Fibroblast of skin of left biceps (primary cell): ENCODE data around the gene SLC35F1.
"Not testable (repeated sequence)": the region's sequence is repeated elsewhere in the genome, so short reads cannot be mapped to it uniquely, and the experiment has no call there.

Experiments
- DNase-seq, 2 experiments: peaks; one replicate each; pipeline ENCODE4 v3.0.0-alpha.2; 2013; ENCODE audit warnings: low read depth in 2 of 2

Gene SLC35F1

DNA sequence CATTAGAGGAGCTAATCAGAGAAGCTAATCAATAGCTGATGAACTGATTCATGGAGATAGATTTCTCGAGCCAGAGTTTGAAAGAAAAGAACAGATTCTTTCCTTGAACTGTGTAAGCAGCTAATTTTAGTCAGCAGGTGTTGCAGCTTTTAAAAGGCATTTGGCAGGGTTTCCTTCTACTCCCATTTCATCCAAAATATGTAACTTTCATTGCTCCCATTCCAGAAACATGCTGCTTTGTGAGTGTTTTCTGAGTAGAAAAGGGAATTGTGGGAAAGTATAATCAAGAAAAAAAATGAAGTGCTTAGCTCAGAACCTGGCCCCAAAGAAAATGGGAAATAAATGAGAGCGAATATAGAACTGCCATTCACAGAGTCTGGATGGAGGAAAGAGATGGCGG, 20.8 kb downstream of the SLC35F1 start:
- DNase-seq = no peak

- no peak for DNase-seq
Observed at GRCh38 chr6:117928833-117929232, 21.8 kb downstream of the SLC35F1 start.

DNA sequence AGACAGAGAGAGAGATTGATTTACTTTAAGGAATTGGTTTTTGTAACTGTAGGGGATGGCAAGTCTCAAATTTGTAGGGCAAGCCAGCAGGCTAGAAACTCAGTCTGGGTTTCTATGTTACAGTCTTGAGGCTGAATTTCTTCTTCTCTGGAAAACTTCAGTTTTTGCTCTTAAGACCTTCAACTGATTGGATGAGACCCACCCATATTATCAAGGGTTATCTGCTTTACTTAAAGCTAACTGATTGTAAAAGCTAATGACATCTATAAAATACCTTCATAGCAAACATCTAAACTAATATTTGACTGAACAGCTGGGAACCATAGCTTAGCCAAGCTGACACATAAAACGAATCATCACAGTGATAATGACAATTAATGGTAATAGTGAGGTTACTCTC, 22.4 kb downstream of the SLC35F1 start:
- no peak for DNase-seq

GRCh38 chr6:117930645-117931044, 23.6 kb downstream of the SLC35F1 start:
- DNase-seq = no peak

- DNase-seq = no peak
Observed at GRCh38 chr6:117932001-117932400, 24.9 kb downstream of the SLC35F1 start.

DNA sequence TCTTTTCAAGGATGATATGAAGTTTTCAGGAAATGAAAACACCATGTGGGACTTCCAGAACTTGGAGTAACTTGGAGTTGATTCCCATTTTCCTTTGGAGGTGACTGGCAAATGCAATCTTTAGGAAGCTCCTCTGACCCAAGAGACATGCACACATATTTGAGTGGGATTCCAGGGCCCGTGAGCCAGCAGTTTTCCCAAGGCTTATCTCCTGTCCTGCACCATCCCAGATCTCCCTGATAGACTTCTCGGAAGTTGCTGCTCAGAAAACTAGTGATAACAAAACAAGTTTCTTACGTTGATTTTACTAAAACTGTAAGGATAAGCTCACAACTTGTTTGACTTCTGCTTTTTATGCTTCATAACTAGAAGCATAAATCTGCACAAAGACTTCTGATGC, 25.6 kb downstream of the SLC35F1 start:
- DNase-seq = no peak

DNA sequence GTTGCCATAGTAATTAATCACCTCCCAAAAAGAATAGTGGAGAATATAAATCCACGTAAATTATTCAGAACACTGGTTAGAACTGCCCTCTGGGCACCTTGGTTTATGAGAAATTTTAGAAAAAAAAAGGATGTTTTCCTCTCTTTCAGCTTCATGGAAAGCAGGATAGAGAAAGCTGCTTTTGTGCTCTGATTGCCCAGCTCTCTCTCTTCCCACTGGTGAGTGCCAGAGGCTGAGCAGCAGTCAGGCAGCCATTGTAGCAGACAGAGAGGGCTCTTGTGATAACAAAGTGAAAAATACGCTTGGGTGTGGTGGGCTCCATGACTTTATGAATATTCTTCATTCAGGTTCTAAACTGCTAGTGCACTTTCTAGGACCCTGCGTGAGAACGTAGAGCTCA, 26.4 kb downstream of the SLC35F1 start:
- DNase-seq = no peak

DNA sequence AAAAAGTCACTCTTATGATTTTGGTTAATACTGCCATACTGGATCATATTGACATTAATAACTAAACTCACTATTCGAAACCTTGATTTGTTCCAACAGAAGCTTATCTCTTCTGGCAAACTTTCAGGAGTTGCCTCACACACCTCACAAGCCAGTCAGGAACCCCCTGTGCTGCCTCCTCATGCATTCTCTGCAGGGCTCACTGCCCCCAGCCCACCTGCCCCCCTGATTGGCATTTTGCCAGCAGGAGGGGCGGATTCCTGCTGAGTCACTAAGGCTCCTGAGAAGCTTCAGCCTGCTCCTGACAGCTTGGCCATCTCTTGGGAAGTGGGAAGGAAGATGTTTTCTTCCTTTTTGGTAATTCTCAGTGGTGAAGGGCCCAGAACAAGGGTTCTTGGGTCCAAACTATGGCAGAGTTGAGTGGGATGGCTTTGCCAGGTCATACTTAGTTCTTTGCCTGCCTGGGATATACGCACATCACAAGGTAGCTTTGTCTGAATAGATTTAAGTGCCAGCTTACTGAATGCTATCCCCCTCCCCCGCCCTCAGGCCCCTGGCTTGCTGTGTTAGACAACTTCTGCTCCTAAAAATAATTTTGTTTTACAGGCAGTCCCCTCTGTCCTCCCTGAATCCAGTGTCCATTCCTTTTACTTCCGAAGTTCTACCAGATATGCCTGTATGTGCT, 31.4 kb downstream of the SLC35F1 start:
- DNase-seq = no peak

GRCh38 chr6:117947234-117947633, 40.2 kb downstream of the SLC35F1 start:
- no peak for DNase-seq

DNA sequence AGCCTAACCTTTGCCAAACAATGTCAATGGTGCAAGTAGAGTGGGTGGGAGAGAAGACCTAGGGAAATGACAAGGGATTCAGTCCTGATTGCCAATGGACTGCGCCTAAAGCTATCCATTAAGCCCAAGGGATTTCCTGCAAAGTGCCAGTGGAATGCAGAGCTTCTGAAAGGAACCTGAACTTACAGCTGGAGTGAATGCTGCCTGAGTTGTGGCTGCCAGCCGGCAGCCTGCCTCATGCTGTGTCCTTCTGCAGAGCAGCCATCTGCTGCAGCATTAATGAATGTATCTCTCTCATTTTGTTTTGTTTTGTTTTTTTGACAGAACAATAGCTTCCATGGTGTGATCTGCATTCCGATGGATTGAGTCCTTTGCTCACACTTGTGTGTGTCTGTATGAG, 44.7 kb downstream of the SLC35F1 start:
- no peak for DNase-seq

DNA sequence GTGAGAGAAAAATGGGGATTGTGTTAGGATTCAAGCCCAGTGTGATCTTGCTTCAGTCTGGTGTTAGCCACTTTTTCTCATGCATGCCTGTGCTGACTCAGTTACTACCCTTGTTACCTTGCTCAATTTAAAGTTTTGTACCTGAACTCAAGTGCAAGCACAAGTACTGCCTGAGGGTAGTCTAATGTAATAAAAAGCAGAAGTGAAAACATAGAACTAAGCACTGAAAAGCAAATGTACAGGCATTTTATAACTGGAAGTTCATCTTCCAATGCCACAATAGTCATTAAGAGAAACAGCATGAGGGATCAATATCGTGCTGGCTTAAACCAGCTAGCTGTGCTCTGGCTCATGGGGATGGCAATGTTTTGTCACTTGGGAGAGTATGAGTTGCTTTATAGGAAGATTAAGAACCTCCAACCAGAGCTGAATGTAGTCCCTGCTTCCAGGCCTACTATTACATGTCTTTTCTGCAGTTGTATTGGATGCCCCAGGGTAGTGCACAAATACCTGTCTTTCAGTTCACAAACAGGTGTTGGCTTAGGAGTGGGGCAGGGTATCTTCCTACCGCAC, 48.7 kb downstream of the SLC35F1 start:
- DNase-seq = no peak

- no peak for DNase-seq
Observed at GRCh38 chr6:117956386-117956785, 49.3 kb downstream of the SLC35F1 start.

- DNase-seq = no peak
Observed at GRCh38 chr6:117958536-117958935, 51.5 kb downstream of the SLC35F1 start.

GRCh38 chr6:117960877-117961276, 53.8 kb downstream of the SLC35F1 start:
- no peak for DNase-seq

DNA sequence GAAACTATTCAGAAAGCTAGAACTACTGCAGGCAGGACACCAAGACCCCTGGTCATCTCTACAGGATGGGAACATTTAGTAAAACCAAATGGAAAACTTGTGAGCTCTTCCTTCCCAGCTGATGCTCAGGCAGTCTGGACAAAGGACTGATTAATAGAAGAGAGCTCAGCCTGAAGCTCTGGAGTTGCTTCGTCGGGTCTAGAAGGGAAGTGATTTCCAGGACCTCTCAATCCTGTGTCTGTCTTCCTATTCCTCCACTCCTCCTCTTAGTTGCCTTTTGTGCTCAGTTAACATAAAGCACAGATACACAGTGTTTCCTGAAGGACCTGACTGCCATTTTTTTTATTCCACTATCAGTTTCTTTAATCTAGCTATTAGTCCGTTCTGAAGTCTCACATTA, 54.2 kb downstream of the SLC35F1 start:
- no peak for DNase-seq

GRCh38 chr6:117965763-117966162, 58.7 kb downstream of the SLC35F1 start:
- DNase-seq = not testable (repeated sequence)

DNA sequence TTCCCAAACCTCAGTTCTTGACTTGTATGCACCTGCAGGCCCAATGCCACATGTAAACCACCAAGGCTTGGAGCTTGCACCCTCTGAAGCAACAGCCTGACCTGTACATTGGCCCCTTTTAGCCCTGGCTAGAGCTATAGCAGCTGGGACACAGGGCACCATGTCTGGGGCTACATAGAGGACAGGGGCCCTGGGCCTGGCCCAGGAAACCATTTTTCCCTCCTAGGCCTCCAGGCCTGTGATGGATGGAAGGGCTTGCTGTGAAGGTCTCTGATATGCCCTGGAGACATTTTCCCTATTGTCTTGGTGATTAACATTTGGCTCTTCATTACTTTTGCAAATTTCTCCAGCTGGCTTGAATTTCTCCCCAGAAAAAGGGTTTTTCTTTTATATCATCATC, 64.6 kb downstream of the SLC35F1 start:
- no peak for DNase-seq

GRCh38 chr6:117974914-117975627, 68.0 kb downstream of the SLC35F1 start:
- no peak for DNase-seq

GRCh38 chr6:117976030-117976651, 69.1 kb downstream of the SLC35F1 start:
- DNase-seq = peak in 1 of 2 experiments; percentile 1

GRCh38 chr6:117985916-117986315, 78.9 kb downstream of the SLC35F1 start:
- DNase-seq = no peak

GRCh38 chr6:117986396-117986795, 79.3 kb downstream of the SLC35F1 start:
- DNase-seq = no peak

DNA sequence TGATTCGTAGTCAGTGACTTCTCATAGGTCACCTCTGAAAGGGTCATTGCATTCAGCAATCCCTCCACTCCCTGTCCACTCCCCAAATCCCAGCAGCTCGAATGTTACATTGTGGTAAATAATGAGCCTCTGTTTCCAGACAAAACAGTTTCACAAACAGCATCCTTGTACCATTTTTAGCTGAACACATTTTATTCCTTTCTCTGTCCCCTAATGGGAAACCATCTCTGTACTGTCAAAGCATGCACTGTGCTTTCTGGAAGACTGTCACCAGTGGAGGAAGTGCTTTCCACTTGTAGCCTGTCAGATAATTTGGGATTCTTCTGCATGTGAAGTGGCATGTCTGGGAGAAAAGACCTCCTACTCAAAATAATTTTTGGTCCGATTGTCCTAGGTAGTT, 82.0 kb downstream of the SLC35F1 start:
- DNase-seq = no peak

- no peak for DNase-seq
Observed at GRCh38 chr6:117990151-117990550, 83.1 kb downstream of the SLC35F1 start.
